Testis (tissue), 3 donors: ENCODE data around the gene EXOC4. TPM values are rescaled to one million over a fixed set of nuclear protein-coding genes. Genes with fewer than 3 reads are reported as not detected.
A peak's percentile ranks its signal among the peaks of the same experiment; 100 is the strongest.

ENCODE experiments used
- DNase-seq: peaks from one replicate; pipeline ENCODE4 v3.0.0-alpha.2; 2019
- H3K27ac ChIP-seq, 2 donors: fragments of 200-600 bp; sonication (generic); one replicate each; pipeline ENCODE4 v1.5.1; 2019
- H3K27me3 ChIP-seq: fragments of 200-600 bp; sonication (generic); one replicate; pipeline ENCODE4 v1.5.1; 2019
- H3K36me3 ChIP-seq: fragments of 200-600 bp; sonication (generic); one replicate; pipeline ENCODE4 v1.5.1; 2017; ENCODE audit warnings: low read depth; ENCODE audit errors: missing control alignments
- H3K4me1 ChIP-seq: fragments of 200-600 bp; sonication (generic); one replicate; pipeline ENCODE4 v1.5.1; 2019
- H3K4me3 ChIP-seq, 2 donors: fragments of 200-600 bp; sonication (generic); one replicate each; pipeline ENCODE4 v1.5.1; 2017 to 2019
- H3K9me3 ChIP-seq: fragments of 200-600 bp; sonication (generic); one replicate; pipeline ENCODE4 v1.5.1; 2017
- POLR2A ChIP-seq: fragments of 450-650 bp; IDR thresholded peaks from one replicate; pipeline ENCODE4 v1.6.1; 2017; ENCODE audit warnings: antibody characterized with exemption, mild to moderate bottlenecking, moderate library complexity
- WGBS, 2 donors: methylation state at CpG; one replicate each; pipeline ENCODE4 v1.1.5; 2018; 5-methylcytosine and 5-hydroxymethylcytosine counted together
- intact Hi-C: fragments of 100-400 bp; cut with DNase I; formaldehyde crosslinking; loops from one replicate; pipeline ENCODE4 v1.15.1; 2023; ENCODE audit warnings: low total_unique reads
- polyA plus RNA-seq: library from polyadenylated mRNA; stranded (reverse); fragments of 350-450 nt; fragmentation: Illumina TruSeq; extraction: RNeasy Lipid Tissue Mini Kit (QIAGEN cat#74804); gene quantifications from one replicate; pipeline ENCODE4 v1.2.3, GENCODE V29; 2014; ENCODE audit warnings: low read depth, low replicate concordance; ENCODE audit not compliant: insufficient read depth
- total RNA-seq, 2 donors: library from RNA; depleted of rRNA; stranded (reverse); fragments of >200 nt; gene quantifications; one replicate each; pipeline ENCODE4 v1.2.3, GENCODE V29; 2016
- TF ChIP-seq, protein P1 (sequence below), 3 experiments: fragments of 450-650 bp in 2 of 3; fragments of 200-600 bp in 1 of 3; sonication (generic) in 1 of 3; IDR thresholded peaks; one replicate each; pipeline ENCODE4 v1.5.1; 2016 to 2019; ENCODE audit warnings: antibody characterized with exemption in 3 of 3, mild to moderate bottlenecking in 2 of 3, moderate library complexity in 1 of 3

Gene EXOC4
- total and polyA plus RNA-seq, 3 donors from 2014 or later = 47.4 to 169 (median 142) TPM

DNA sequence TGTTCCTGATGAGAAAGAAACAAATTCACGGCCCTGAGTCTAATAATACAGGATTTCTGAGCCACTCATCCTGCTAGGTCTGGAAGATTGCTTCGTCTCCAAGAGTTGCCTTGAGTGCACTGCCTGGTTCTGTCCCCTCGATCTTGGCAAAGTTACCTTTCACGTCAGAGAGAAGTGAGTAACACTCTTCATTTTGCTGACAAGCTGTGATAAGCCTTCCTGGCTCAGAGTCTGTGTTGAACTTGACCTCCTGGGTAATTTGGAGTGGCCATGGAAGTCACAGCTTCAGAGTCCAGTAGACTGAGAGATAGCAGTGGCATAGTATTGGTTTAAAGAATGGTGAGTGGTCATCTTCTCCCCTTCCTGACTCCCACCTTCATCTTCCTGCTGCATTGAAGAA lies 809.6 kb downstream of the EXOC4 start:
- DNase-seq = peak; percentile 23
- 54 to 84% methylated on average over 4 of the region's 4 CpGs for WGBS, 2 donors
- TF ChIP-seq, protein P1, sequence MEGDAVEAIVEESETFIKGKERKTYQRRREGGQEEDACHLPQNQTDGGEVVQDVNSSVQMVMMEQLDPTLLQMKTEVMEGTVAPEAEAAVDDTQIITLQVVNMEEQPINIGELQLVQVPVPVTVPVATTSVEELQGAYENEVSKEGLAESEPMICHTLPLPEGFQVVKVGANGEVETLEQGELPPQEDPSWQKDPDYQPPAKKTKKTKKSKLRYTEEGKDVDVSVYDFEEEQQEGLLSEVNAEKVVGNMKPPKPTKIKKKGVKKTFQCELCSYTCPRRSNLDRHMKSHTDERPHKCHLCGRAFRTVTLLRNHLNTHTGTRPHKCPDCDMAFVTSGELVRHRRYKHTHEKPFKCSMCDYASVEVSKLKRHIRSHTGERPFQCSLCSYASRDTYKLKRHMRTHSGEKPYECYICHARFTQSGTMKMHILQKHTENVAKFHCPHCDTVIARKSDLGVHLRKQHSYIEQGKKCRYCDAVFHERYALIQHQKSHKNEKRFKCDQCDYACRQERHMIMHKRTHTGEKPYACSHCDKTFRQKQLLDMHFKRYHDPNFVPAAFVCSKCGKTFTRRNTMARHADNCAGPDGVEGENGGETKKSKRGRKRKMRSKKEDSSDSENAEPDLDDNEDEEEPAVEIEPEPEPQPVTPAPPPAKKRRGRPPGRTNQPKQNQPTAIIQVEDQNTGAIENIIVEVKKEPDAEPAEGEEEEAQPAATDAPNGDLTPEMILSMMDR (IDR thresholded peaks at IDR 0.05) = no peak
- TF ChIP-seq POLR2A = no peak
- Histone ChIP-seq H3K27me3 (no peaks in the 10 kb centered on the region), H3K4me3 (no peak overlapping the region), H3K9me3 (no peaks in the 10 kb centered on the region), H3K36me3 (no peaks in the 10 kb centered on the region), H3K4me1 (no peaks in the 10 kb centered on the region), H3K27ac (no peak overlapping the region)
- intact Hi-C loops = no loop called here

DNA sequence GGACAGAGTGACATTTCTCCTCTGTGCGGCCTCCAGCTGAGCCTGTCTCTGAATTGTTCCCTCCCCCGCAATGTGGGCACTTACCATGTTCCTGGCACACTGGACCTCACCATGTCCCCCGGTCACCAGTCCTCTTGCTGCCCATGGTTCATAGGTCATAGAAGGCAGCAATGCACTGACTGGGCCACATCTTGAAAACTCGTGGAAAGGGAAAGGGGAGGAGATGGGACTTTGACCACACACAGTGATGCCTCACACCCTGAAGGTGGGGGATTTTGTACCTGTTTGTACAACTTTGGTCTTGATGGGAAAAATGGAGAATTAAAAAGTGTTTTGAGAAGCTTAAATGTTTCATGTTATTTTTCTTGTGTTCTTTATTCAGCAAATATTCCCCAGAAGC lies 812.5 kb downstream of the EXOC4 start:
- H3K27me3 ChIP-seq = no peaks in the 10 kb centered on the region
- H3K4me1 ChIP-seq = no peaks in the 10 kb centered on the region
- no peak overlapping the region for H3K4me3 ChIP-seq
- no peaks in the 10 kb centered on the region for H3K9me3 ChIP-seq
- no peak overlapping the region for H3K27ac ChIP-seq
- intact Hi-C loops = no loop called here
- TF ChIP-seq POLR2A = no peak
- no peak for DNase-seq
- H3K36me3 ChIP-seq = no peaks in the 10 kb centered on the region
- 88 to 89% methylated on average over 4 of the region's 4 CpGs for WGBS, 2 donors

DNA sequence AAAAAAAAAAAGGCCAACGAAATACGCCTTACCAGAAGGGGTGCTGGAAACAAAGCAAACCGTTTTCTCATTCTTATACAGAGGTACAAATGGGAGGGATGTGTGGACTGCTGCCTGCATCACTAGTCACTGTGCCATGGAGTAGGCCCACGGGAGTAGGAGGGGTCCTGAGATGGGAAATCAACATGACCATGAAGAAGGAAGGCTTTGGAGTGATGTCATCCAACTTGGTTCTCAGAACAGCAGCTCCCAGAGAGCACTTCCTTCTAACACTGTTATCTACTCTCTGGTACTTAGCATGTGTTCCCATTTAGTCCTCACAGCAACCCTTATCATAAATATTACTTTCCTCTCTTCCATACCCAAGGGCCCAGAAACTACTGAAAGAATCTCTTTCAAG lies 814.3 kb downstream of the EXOC4 start:
- intact Hi-C loops = no loop called here
- Histone ChIP-seq H3K9me3 (no peaks in the 10 kb centered on the region), H3K4me3 (no peak overlapping the region), H3K4me1 (no peaks in the 10 kb centered on the region), H3K27ac (no peak overlapping the region), H3K27me3 (no peaks in the 10 kb centered on the region), H3K36me3 (no peaks in the 10 kb centered on the region)
- WGBS, 2 donors = 47 to 96% methylated on average over 4 of the region's 4 CpGs
- TF ChIP-seq POLR2A = no peak
- TF ChIP-seq, protein P1 (IDR thresholded peaks at IDR 0.05) = no peak
- DNase-seq = no peak

DNA sequence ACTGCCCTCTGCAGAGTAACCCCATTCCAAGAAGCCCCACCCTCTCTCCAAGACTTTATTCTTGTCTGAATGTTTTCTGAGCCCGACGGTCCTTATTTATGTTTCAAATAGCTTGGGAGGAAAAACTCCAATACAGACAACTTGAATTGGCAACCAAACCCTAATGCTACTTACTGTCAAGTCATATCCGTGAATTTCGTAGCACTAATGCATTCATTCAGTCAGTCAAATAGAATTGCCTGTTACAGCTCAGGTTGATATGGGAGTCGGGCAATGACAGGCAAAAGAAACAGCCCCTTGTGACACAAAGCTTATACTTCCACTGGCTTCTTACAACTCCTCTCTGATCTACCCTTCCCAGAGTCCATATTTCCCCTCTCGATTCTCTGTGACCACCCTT lies 815.8 kb downstream of the EXOC4 start:
- H3K36me3 ChIP-seq = no peaks in the 10 kb centered on the region
- H3K27me3 ChIP-seq = no peaks in the 10 kb centered on the region
- no peak overlapping the region for H3K4me3 ChIP-seq
- no peak for DNase-seq
- H3K4me1 ChIP-seq = no peaks in the 10 kb centered on the region
- intact Hi-C loops = no loop called here
- TF ChIP-seq, protein P1 (IDR thresholded peaks at IDR 0.05) = no peak
- no peak for TF ChIP-seq POLR2A
- WGBS, 2 donors = 88 to 92% methylated on average over 6 of the region's 6 CpGs
- H3K9me3 ChIP-seq = no peaks in the 10 kb centered on the region
- H3K27ac ChIP-seq = no peak overlapping the region

DNA sequence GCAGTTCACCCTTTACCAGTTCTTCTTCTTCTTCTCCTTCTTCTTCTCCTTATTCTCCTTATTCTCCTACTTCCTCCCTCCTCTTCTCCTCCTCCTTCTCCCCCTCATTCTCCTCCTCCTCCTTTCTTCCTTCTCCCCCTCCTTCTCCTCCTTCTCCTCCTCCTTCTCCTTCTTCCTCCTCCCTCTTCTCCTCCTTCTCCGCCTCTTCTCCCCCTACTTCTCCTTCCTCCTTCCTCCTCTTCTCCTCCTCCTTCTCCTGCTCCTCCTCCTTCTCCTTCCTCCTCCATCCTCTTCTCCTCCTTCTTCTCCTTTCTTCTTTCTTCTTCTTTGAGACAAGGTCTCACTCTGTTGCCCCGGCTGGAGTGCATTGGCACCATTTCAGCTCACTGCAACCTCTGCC lies 816.3 kb downstream of the EXOC4 start:
- WGBS, 2 donors = 79 to 96% methylated on average over 2 of the region's 2 CpGs
- intact Hi-C loops = no loop called here
- TF ChIP-seq, protein P1 (IDR thresholded peaks at IDR 0.05) = no peak
- no peak for TF ChIP-seq POLR2A
- no peak overlapping the region for H3K4me3 ChIP-seq
- H3K27ac ChIP-seq = no peak overlapping the region
- no peaks in the 10 kb centered on the region for H3K36me3 ChIP-seq
- H3K9me3 ChIP-seq = no peaks in the 10 kb centered on the region
- no peaks in the 10 kb centered on the region for H3K4me1 ChIP-seq
- no peak for DNase-seq
- H3K27me3 ChIP-seq = no peaks in the 10 kb centered on the region
